HFF-Myc (cell line): ENCODE results near the gene TIMP2.
A peak's percentile ranks its signal among the peaks of the same experiment; 100 is the strongest.

Experiments used
- DNase-seq: peaks from one replicate; pipeline ENCODE4 v3.0.0-alpha.2; 2011; ENCODE audit warnings: low read depth; ENCODE audit errors: extremely low read depth
- H3K4me3 ChIP-seq: replicated peaks from 2 replicates; pipeline ENCODE4 v1.5.1; 2011; ENCODE audit warnings: low read depth, mild to moderate bottlenecking, control low read depth, low read length
- CTCF ChIP-seq: IDR thresholded peaks from 2 replicates; pipeline ENCODE4 v1.5.1; 2012; ENCODE audit warnings: mild to moderate bottlenecking, low read depth, low read length, control low read depth; ENCODE audit errors: missing control alignments

TIMP2 gene

GRCh38 chr17:78826836-78827509, 98.2 kb downstream of the TIMP2 start:
- no peak overlapping the region for H3K4me3 ChIP-seq
- no peak for TF ChIP-seq CTCF
- DNase-seq, result no peak

GRCh38 chr17:78826421-78826820, 98.8 kb downstream of the TIMP2 start:
- no peak overlapping the region for H3K4me3 ChIP-seq
- no peak for DNase-seq
- TF ChIP-seq CTCF, result no peak

GRCh38 chr17:78825696-78826095, 99.5 kb downstream of the TIMP2 start:
- no peak for TF ChIP-seq CTCF
- DNase-seq, result no peak
- H3K4me3 ChIP-seq, result no peak overlapping the region

GRCh38 chr17:78824240-78824639, 100.9 kb downstream of the TIMP2 start:
- DNase-seq, result no peak

GRCh38 chr17:78823282-78824046, 101.7 kb downstream of the TIMP2 start:
- DNase-seq, result no peak
- H3K4me3 ChIP-seq, result no peak overlapping the region
- TF ChIP-seq CTCF, result peak; percentile 33

More at GRCh38 chr17:78824240-78824639, 100.9 kb downstream of the TIMP2 start:
- no peak for TF ChIP-seq CTCF
- H3K4me3 ChIP-seq, result no peak overlapping the region

- peak; percentile 99 for DNase-seq
- TF ChIP-seq CTCF, result no peak
- 0 out of 2 replicates have a peak overlapping the region, but pooled peaks have one; percentile 3 for H3K4me3 ChIP-seq
These were observed 102.6 kb downstream of the TIMP2 start for GRCh38 chr17:78822552-78822951.
